Measurements from ENCODE around the gene MRPL21.

GRCh38 chr11:68933605-68934320, 30.1 kb upstream of the MRPL21 start:
- TF ChIP-seq CTCF (IDR thresholded peaks at IDR 0.05), result no peak
- TF ChIP-seq POLR2A (IDR thresholded peaks at IDR 0.05), result no peak

Data from Peyer's patch (tissue), 4 donors.